Breast epithelium (tissue), 4 donors: ENCODE results near the gene RGS7. TPM values are rescaled to one million over a fixed set of nuclear protein-coding genes. Genes with fewer than 3 reads are reported as not detected.

Experiments used
- DNase-seq, 2 donors: peaks; one replicate each; pipeline ENCODE4 v3.0.0-alpha.2; 2019; ENCODE audit warnings: low spot score in 2 of 2
- H3K27ac ChIP-seq, 2 donors: fragments of 200-600 bp; sonication (generic) in 1 of 2; one replicate each; pipeline ENCODE4 v1.5.1; 2016 to 2019; ENCODE audit warnings: mild to moderate bottlenecking in 1 of 2
- H3K27me3 ChIP-seq, 2 donors: fragments of 200-600 bp; sonication (generic) in 1 of 2; one replicate each; pipeline versions ENCODE4 v1.5.1 to v1.6.0; 2017 to 2019; ENCODE audit warnings: control low read depth in 1 of 2, mild to moderate bottlenecking in 1 of 2
- H3K36me3 ChIP-seq: fragments of 200-600 bp; one replicate; pipeline ENCODE4 v1.5.1; 2019
- H3K4me1 ChIP-seq, 2 donors: fragments of 200-600 bp; sonication (generic); one replicate each; pipeline ENCODE4 v1.5.1; 2016 to 2019; ENCODE audit warnings: control low read depth in 1 of 2
- H3K4me3 ChIP-seq, 3 donors: fragments of 200-600 bp; sonication (generic); 1 replicate in 2 of 3; 2 replicates in 1 of 3; pipeline ENCODE4 v1.5.1; 2016 to 2019; ENCODE audit warnings: mild to moderate bottlenecking in 3 of 3, moderate library complexity in 2 of 3
- H3K9me3 ChIP-seq, 2 donors: fragments of 200-600 bp; sonication (generic) in 1 of 2; one replicate each; pipeline ENCODE4 v1.5.1; 2016 to 2019; ENCODE audit warnings: control low read depth in 1 of 2
- CTCF ChIP-seq, 3 donors: fragments of 450-650 bp; IDR thresholded peaks; one replicate each; pipeline ENCODE4 v1.5.1; 2016 to 2017; ENCODE audit warnings: antibody characterized with exemption in 3 of 3, mild to moderate bottlenecking in 3 of 3, moderate library complexity in 3 of 3
- POLR2A ChIP-seq: fragments of 450-650 bp; IDR thresholded peaks from one replicate; pipeline ENCODE4 v1.6.1; 2016; ENCODE audit warnings: antibody characterized with exemption, mild to moderate bottlenecking, moderate library complexity
- POLR2AphosphoS5 ChIP-seq, 3 donors: sonication (generic); formaldehyde crosslinking; IDR thresholded peaks; one replicate each; pipeline ENCODE4 v1.6.1; 2017; ENCODE audit warnings: antibody characterized with exemption in 3 of 3
- intact Hi-C: fragments of 100-400 bp; cut with DNase I; formaldehyde crosslinking; loops from one replicate; pipeline ENCODE4 v1.15.1; 2023; ENCODE audit warnings: low total_unique reads
- total RNA-seq, 3 donors: library from RNA; depleted of rRNA; stranded (reverse); fragments of >200 nt; gene quantifications; one replicate each; pipeline ENCODE4 v1.1.0, GENCODE V29; 2016

RGS7 gene
- total RNA-seq, 3 donors from 2014 or later: 0.16 TPM; not detected in 2

DNA sequence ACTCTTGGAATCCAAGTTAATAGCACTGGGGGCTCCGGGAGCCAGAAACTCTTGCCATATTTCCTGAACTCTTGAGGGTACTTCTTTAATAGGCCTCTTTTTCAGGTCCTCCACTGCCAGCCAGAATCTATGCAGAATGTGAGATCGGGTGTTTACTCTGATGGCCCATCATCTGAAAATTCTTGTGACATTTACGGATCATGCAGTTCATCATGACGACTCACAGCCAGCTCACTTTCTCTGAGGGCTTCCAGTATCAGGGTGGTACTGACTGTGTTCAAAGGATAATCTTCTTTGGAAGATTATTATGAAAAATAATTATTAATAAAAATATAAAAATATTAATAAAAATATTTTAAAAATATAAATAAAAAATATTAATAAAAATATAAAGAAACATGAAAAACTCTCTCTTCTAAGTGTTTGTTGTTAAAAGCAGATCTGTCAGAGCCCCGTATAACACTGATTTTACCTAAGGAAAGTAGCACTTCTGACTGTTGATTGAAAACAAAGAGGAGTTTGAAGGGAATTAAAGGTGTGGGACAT is 550.7 kb downstream of the RGS7 start:
- no peaks in the 10 kb centered on the region for H3K9me3 ChIP-seq
- no peaks in the 10 kb centered on the region for H3K27me3 ChIP-seq
- H3K36me3 ChIP-seq: no peaks in the 10 kb centered on the region
- no peak for DNase-seq
- H3K27ac ChIP-seq: no peak overlapping the region
- no peak overlapping the region for H3K4me3 ChIP-seq
- TF ChIP-seq POLR2A: no peak
- no peak for TF ChIP-seq POLR2AphosphoS5 (IDR thresholded peaks at IDR 0.05)
- no peak for TF ChIP-seq CTCF (IDR thresholded peaks at IDR 0.05)
- intact Hi-C loops: no loop called here
- no peaks in the 10 kb centered on the region for H3K4me1 ChIP-seq

- intact Hi-C loops: no loop called here
- TF ChIP-seq POLR2AphosphoS5 (IDR thresholded peaks at IDR 0.05) (no peak), POLR2A (no peak), CTCF (IDR thresholded peaks at IDR 0.05) (no peak)
- Histone ChIP-seq H3K36me3 (no peaks in the 10 kb centered on the region), H3K4me1 (no peaks in the 10 kb centered on the region), H3K9me3 (no peaks in the 10 kb centered on the region), H3K27ac (no peak overlapping the region), H3K4me3 (no peak overlapping the region), H3K27me3 (no peaks in the 10 kb centered on the region)
- DNase-seq: no peak
Measured at GRCh38 chr1:240804475-240804874, 552.5 kb downstream of the RGS7 start.

GRCh38 chr1:240803151-240803550 is 553.9 kb downstream of the RGS7 start:
- no peaks in the 10 kb centered on the region for H3K4me1 ChIP-seq
- H3K27me3 ChIP-seq: no peaks in the 10 kb centered on the region
- H3K9me3 ChIP-seq: no peaks in the 10 kb centered on the region
- TF ChIP-seq POLR2A (no peak), POLR2AphosphoS5 (IDR thresholded peaks at IDR 0.05) (no peak), CTCF (IDR thresholded peaks at IDR 0.05) (no peak)
- no peak overlapping the region for H3K4me3 ChIP-seq
- no peaks in the 10 kb centered on the region for H3K36me3 ChIP-seq
- DNase-seq: no peak
- intact Hi-C loops: no loop called here
- H3K27ac ChIP-seq: no peak overlapping the region

GRCh38 chr1:240802271-240802670 is 554.7 kb downstream of the RGS7 start:
- Histone ChIP-seq H3K4me3 (no peak overlapping the region), H3K4me1 (no peaks in the 10 kb centered on the region), H3K27ac (no peak overlapping the region), H3K36me3 (no peaks in the 10 kb centered on the region), H3K27me3 (no peaks in the 10 kb centered on the region), H3K9me3 (no peaks in the 10 kb centered on the region)
- TF ChIP-seq POLR2A (no peak), CTCF (IDR thresholded peaks at IDR 0.05) (no peak), POLR2AphosphoS5 (IDR thresholded peaks at IDR 0.05) (no peak)
- intact Hi-C loops: no loop called here
- no peak for DNase-seq

DNA sequence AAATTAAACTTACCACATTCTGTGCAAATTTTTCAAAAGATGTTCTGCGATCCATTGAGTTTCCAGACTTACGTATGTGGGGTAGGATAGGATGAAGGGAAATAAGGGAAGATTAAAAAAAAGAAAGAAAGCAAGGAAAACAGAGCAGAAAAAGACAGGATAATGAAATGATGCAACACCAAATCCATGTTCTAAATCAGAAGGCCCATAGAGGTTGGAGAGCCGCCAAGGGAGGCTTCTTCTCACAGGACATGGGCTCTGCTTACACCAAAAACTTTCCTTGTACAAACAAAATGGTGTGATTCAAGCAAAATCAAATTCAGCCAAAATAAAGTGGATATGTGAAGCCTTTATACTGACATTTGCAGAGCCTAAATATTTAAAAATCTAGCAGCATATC is 555.6 kb downstream of the RGS7 start:
- no peak for TF ChIP-seq POLR2AphosphoS5 (IDR thresholded peaks at IDR 0.05)
- TF ChIP-seq POLR2A: no peak
- TF ChIP-seq CTCF (IDR thresholded peaks at IDR 0.05): no peak
- no peaks in the 10 kb centered on the region for H3K4me1 ChIP-seq
- intact Hi-C loops: no loop called here
- no peaks in the 10 kb centered on the region for H3K9me3 ChIP-seq
- H3K4me3 ChIP-seq: no peak overlapping the region
- no peak overlapping the region for H3K27ac ChIP-seq
- H3K27me3 ChIP-seq: no peaks in the 10 kb centered on the region
- no peaks in the 10 kb centered on the region for H3K36me3 ChIP-seq
- no peak for DNase-seq
